Mesendoderm (in vitro differentiated cells): ENCODE measurements around the gene SLC26A8.
"Not testable (repeated sequence)": the region's sequence is repeated elsewhere in the genome, so short reads cannot be mapped to it uniquely, and the experiment has no call there.

ENCODE experiments used
- DNase-seq: peaks from one replicate; pipeline ENCODE4 v3.0.0; 2013
- H2AK5ac ChIP-seq: 2 replicates; pipeline ENCODE4 v1.6.1; 2013; ENCODE audit warnings: low read length, inconsistent platforms
- H2BK120ac ChIP-seq: 2 replicates; pipeline ENCODE4 v1.6.1; 2013; ENCODE audit warnings: low read depth, mild to moderate bottlenecking, low read length, moderate library complexity, mixed read lengths
- H2BK15ac ChIP-seq: replicated peaks from 2 replicates; pipeline ENCODE4 v1.6.1; 2013; ENCODE audit warnings: low read depth, mild to moderate bottlenecking, moderate library complexity
- H2BK5ac ChIP-seq: 2 replicates; pipeline ENCODE4 v1.6.1; 2013; ENCODE audit warnings: low read length, inconsistent platforms
- H3K18ac ChIP-seq: 2 replicates; pipeline ENCODE4 v1.6.1; 2013; ENCODE audit warnings: mild to moderate bottlenecking, low read length, mixed read lengths
- H3K23ac ChIP-seq: one replicate; pipeline ENCODE4 v1.6.1; 2013; ENCODE audit warnings: low read length
- H3K27ac ChIP-seq: 2 replicates; pipeline ENCODE4 v1.5.1; 2013; ENCODE audit warnings: low read depth, mild to moderate bottlenecking, inconsistent platforms, low read length, moderate library complexity
- H3K27me3 ChIP-seq: 2 replicates; pipeline ENCODE4 v1.6.1; 2013; ENCODE audit warnings: low read length, control low read depth, mild to moderate bottlenecking, inconsistent platforms; ENCODE audit not compliant: insufficient read depth, poor library complexity
- H3K36me3 ChIP-seq: 2 replicates; pipeline ENCODE4 v1.6.1; 2013; ENCODE audit warnings: low read length, inconsistent platforms; ENCODE audit not compliant: control insufficient read depth, insufficient read depth
- H3K4ac ChIP-seq: one replicate; pipeline ENCODE4 v1.6.1; 2013; ENCODE audit warnings: low read depth, mild to moderate bottlenecking, low read length, moderate library complexity
- H3K4me1 ChIP-seq: 2 replicates; pipeline ENCODE4 v1.6.1; 2013; ENCODE audit warnings: low read depth, low read length, inconsistent platforms; ENCODE audit not compliant: control insufficient read depth
- H3K4me2 ChIP-seq: 2 replicates; pipeline ENCODE4 v1.6.1; 2013; ENCODE audit warnings: low read length
- H3K4me3 ChIP-seq: 2 replicates; pipeline ENCODE4 v1.5.1; 2013; ENCODE audit warnings: mild to moderate bottlenecking, low read length
- H3K56ac ChIP-seq: one replicate; pipeline ENCODE4 v1.6.1; 2013; ENCODE audit warnings: low read length
- H3K79me1 ChIP-seq: 2 replicates; pipeline ENCODE4 v1.6.1; 2013; ENCODE audit warnings: low read length, inconsistent platforms
- H3K79me2 ChIP-seq: 2 replicates; pipeline ENCODE4 v1.6.1; 2013; ENCODE audit warnings: mild to moderate bottlenecking, low read length; ENCODE audit not compliant: control insufficient read depth, insufficient read depth
- H3K9ac ChIP-seq: 2 replicates; pipeline ENCODE4 v1.6.1; 2013; ENCODE audit warnings: low read length, inconsistent platforms
- H4K5ac ChIP-seq: one replicate; pipeline ENCODE4 v1.6.1; 2013; ENCODE audit warnings: low read length
- H4K8ac ChIP-seq: one replicate; pipeline ENCODE4 v1.6.1; 2013; ENCODE audit warnings: low read depth, mild to moderate bottlenecking, control low read depth, low read length, moderate library complexity
- WGBS: extraction: QIAGEN DNeasy Blood & Tissue Kit; methylation state at CpG from one replicate; pipeline ENCODE4 v1.1.7; 2013; ENCODE audit warnings: low lambda C conversion rate, missing lambda C conversion rate; ENCODE audit not compliant: insufficient coverage; ENCODE audit errors: extremely low coverage; 5-methylcytosine and 5-hydroxymethylcytosine counted together

Gene SLC26A8

DNA sequence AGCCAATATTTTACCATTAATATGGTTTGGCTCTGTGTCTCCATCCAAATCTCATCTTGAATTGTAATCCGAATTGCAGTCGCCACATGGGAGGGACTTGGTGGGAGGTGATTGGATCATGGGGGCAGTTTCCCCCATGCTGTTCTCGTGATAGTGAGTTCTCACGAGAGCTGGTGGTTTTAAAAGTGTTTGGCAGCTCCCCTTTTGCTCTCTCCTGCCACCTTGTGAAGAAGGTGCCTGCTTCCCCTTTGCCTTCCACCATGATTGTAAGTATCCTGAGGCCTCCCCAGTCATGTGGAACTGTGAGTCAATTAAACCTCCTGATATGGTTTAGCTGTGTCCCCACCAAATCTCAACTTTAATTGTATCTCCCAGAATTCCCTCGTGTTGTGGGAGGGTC is 85.2 kb downstream of the SLC26A8 start:
- not testable (repeated sequence) for H2BK5ac ChIP-seq, H3K27me3 ChIP-seq, H3K56ac ChIP-seq, H4K5ac ChIP-seq, H3K23ac ChIP-seq, DNase-seq, H3K4me1 ChIP-seq, H4K8ac ChIP-seq, H3K4me2 ChIP-seq, H2AK5ac ChIP-seq, H3K9ac ChIP-seq, H3K27ac ChIP-seq, H3K79me1 ChIP-seq, H2BK15ac ChIP-seq, H3K36me3 ChIP-seq, H3K4ac ChIP-seq, H2BK120ac ChIP-seq, H3K4me3 ChIP-seq, H3K18ac ChIP-seq, H3K79me2 ChIP-seq
- no CpG with 5 or more reads among the region's 5 CpGs for WGBS

DNA sequence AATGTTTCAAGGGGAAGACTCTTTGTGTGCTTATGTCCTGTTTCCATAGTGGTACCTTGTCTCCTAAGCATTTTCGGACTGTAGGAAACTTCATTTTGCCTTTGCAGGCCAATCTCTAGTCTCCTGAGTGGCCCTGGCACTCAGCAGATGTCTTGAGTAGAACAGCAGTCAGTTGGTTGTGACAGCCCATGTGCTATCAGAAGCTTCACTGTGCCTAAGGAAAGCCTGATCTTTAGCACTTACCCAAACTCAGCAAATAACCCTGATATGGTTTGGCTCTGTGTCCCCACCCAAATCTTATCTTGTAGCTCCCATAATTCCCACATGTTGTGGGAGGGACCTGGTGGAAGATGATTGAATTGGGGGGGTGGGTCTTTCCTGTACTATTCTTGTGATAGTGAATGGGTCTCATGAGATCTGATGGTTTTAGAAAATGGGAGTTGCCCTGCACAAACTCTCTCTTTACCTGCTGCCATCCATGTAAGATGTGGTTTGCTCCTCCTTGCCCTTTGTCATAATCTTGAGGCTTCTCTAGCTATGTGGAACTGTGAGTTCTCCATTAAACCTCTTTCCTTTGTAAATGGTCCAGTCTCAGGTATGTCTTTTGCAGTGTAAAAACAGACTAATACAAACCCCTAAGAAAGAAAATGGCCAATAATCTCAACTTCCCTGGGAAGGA is 87.6 kb downstream of the SLC26A8 start:
- Histone ChIP-seq H3K4ac (no peak overlapping the region), H3K4me3 (no peak overlapping the region), H3K4me2 (no peak overlapping the region), H3K79me2 (no peaks in the 10 kb centered on the region), H4K8ac (no peak overlapping the region), H3K23ac (no peak overlapping the region), H2BK15ac (no peak overlapping the region), H3K27ac (no peak overlapping the region), H4K5ac (no peak overlapping the region), H2BK5ac (no peak overlapping the region), H2AK5ac (no peak overlapping the region), H3K79me1 (no peaks in the 10 kb centered on the region), H2BK120ac (no peak overlapping the region), H3K9ac (no peak overlapping the region), H3K4me1 (no peaks in the 10 kb centered on the region), H3K36me3 (no peaks in the 10 kb centered on the region), H3K27me3 (no peaks in the 10 kb centered on the region), H3K18ac (no peak overlapping the region), H3K56ac (no peak overlapping the region)
- WGBS = no CpG with 5 or more reads among the region's 1 CpG
- DNase-seq = no peak

DNA sequence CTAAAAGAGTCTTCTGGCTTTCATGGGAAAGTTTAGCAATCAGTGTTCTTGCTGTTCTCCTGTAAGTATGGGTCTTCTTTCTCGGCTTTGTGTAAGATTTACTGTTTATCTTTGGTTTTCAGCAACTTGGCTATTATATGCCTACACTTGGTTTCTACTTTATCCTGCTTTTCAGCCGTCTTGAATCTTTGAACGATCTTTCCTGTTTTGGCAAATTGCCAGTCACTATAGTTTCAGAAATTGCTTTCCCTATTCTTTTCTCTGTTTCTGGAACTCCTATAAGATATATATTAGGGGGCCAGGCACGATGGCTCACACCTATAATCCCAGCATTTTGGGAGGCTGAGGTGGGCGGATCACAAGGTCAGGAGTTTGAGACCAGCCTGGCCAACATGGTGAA is 89.0 kb downstream of the SLC26A8 start:
- Histone ChIP-seq H4K5ac (no peak overlapping the region), H3K4me2 (no peak overlapping the region), H3K23ac (no peak overlapping the region), H2BK5ac (no peak overlapping the region), H2BK120ac (no peak overlapping the region), H4K8ac (no peak overlapping the region), H2BK15ac (no peak overlapping the region), H3K79me2 (no peaks in the 10 kb centered on the region), H3K56ac (no peak overlapping the region), H2AK5ac (no peak overlapping the region), H3K27ac (no peak overlapping the region), H3K79me1 (no peaks in the 10 kb centered on the region), H3K36me3 (no peaks in the 10 kb centered on the region), H3K27me3 (no peaks in the 10 kb centered on the region), H3K18ac (no peak overlapping the region), H3K4me3 (no peak overlapping the region), H3K9ac (no peak overlapping the region), H3K4ac (no peak overlapping the region), H3K4me1 (no peaks in the 10 kb centered on the region)
- WGBS = no CpG with 5 or more reads among the region's 5 CpGs
- no peak for DNase-seq

DNA sequence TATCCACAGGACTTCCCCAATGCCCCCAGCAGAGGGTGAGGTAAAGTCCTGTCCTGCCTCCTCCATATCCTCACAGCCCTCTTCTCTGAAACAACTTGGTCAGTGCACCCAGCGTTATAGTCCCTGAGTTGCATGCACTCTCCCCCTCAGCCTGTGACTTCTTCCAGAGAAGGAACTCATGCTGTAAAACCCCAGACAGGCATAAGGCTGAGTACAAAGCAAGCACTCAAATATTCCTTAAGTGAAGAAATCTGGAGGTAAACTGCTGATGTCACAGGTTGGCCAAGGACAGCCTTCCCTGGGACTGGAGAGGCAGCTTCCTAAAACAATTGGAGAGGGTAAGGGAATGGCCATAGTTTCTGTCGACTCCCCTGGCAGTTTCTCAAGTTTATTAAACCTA is 90.6 kb downstream of the SLC26A8 start:
- no peak overlapping the region for H3K56ac ChIP-seq
- H3K79me1 ChIP-seq = no peaks in the 10 kb centered on the region
- no peak overlapping the region for H4K5ac ChIP-seq
- WGBS = no CpG with 5 or more reads among the region's 2 CpGs
- H3K18ac ChIP-seq = no peak overlapping the region
- no peak overlapping the region for H2BK5ac ChIP-seq
- H3K36me3 ChIP-seq = no peaks in the 10 kb centered on the region
- no peaks in the 10 kb centered on the region for H3K27me3 ChIP-seq
- no peak overlapping the region for H3K4me2 ChIP-seq
- no peak overlapping the region for H3K4ac ChIP-seq
- H2BK120ac ChIP-seq = no peak overlapping the region
- H3K4me3 ChIP-seq = no peak overlapping the region
- no peaks in the 10 kb centered on the region for H3K4me1 ChIP-seq
- no peak overlapping the region for H3K9ac ChIP-seq
- H2AK5ac ChIP-seq = no peak overlapping the region
- no peak for DNase-seq
- H3K79me2 ChIP-seq = no peaks in the 10 kb centered on the region
- no peak overlapping the region for H4K8ac ChIP-seq
- no peak overlapping the region for H3K23ac ChIP-seq
- H2BK15ac ChIP-seq = no peak overlapping the region
- no peak overlapping the region for H3K27ac ChIP-seq

DNA sequence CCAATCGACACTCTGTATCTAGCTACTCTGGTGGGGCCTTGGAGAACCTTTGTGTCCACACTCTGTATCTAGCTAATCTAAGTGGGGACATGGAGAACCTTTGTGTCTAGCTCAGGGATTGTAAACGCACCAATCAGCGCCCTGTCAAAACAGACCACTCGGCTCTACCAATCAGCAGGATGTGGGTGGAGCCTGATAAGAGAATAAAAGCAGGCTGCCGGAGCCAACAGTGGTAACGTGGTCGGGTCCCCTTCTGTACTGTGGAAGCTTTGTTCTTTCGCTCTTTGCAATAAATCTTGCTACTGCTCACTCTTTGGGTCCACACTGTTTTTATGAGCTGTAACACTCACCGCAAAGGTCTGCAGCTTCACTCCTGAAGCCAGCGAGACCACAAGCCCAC is 92.6 kb downstream of the SLC26A8 start:
- DNase-seq, H3K4me3 ChIP-seq, H3K56ac ChIP-seq: not testable (repeated sequence)

DNA sequence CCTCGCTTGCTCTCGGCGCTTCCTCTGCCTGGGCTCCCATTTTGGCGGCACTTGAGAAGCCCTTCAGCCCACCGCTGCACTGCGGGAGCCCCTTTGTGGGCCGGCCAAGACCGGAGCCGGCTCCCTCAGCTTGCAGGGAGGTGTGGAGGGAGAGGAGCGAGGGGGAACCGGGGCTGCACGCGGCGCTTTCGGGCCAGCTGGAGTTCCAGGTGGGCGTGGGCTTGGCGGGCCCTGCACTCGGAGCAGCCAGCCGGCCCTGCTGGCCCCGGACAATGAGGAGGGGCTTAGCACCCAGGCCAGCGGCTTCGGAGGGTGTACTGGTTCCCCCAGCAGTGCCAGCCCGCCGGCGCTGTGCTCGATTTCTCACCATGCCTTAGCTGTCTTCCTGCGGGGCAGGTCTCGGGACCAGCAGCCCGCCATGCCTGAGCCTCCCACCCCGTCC is 93.3 kb downstream of the SLC26A8 start:
- DNase-seq = peak; percentile 61
- Histone ChIP-seq H3K79me2 (no peaks in the 10 kb centered on the region), H3K27ac (no peak overlapping the region), H3K56ac (peak overlapping the region; percentile 84), H2BK5ac (no peak overlapping the region), H2BK15ac (no peak overlapping the region), H3K4me2 (peak overlapping the region; percentile 4), H3K4me3 (no peak overlapping the region), H2AK5ac (no peak overlapping the region), H3K4me1 (no peaks in the 10 kb centered on the region), H3K9ac (peak overlapping the region; percentile 56), H3K23ac (no peak overlapping the region), H3K79me1 (no peaks in the 10 kb centered on the region), H2BK120ac (no peak overlapping the region), H4K8ac (no peak overlapping the region), H4K5ac (no peak overlapping the region), H3K18ac (no peak overlapping the region), H3K27me3 (no peaks in the 10 kb centered on the region), H3K4ac (no peak overlapping the region), H3K36me3 (no peaks in the 10 kb centered on the region)
- no CpG with 5 or more reads among the region's 30 CpGs for WGBS

More for the DNA sequence above, 92.6 kb downstream of the SLC26A8 start:
- not testable (repeated sequence) for H4K5ac ChIP-seq, H3K18ac ChIP-seq, H2BK15ac ChIP-seq, H3K27ac ChIP-seq, H3K23ac ChIP-seq, H2AK5ac ChIP-seq, H3K4me2 ChIP-seq, H3K79me1 ChIP-seq, H3K4me1 ChIP-seq, H3K27me3 ChIP-seq, H4K8ac ChIP-seq, H3K4ac ChIP-seq, H2BK120ac ChIP-seq, H2BK5ac ChIP-seq, H3K36me3 ChIP-seq, H3K9ac ChIP-seq, H3K79me2 ChIP-seq
- WGBS = no CpG with 5 or more reads among the region's 10 CpGs
